GM23338 (cell line): Measurements from ENCODE around the gene COMMD8.

Experiments used
- CREB1 ChIP-seq: fragments of 250-450 bp; sonication (Bioruptor Pico); IDR thresholded peaks from 2 replicates; pipeline ENCODE4 v1.5.0; 2020; ENCODE audit warnings: low read depth, mild to moderate bottlenecking, moderate library complexity
- CTCF ChIP-seq, 2 experiments: fragments of 200-600 bp in 1 of 2; sonication (generic) in 1 of 2; conservative IDR thresholded peaks; 2 replicates each; pipeline versions ENCODE4 v1.5.1 to v1.6.1; 2016 to 2017; ENCODE audit warnings: antibody characterized with exemption in 2 of 2, low read depth in 2 of 2, mild to moderate bottlenecking in 2 of 2, moderate library complexity in 1 of 2
- ETS1 ChIP-seq: IDR thresholded peaks from 2 replicates; pipeline ENCODE4 v1.6.1; 2016; ENCODE audit warnings: antibody characterized with exemption
- EZH2phosphoT487 ChIP-seq: fragments of 200-600 bp; sonication (generic); IDR thresholded peaks from one replicate; pipeline ENCODE4 v1.8.1; 2018; ENCODE audit warnings: antibody characterized with exemption; ENCODE audit not compliant: unreplicated experiment
- POLR2AphosphoS5 ChIP-seq: IDR thresholded peaks from 2 replicates; pipeline ENCODE4 v1.6.1; 2016; ENCODE audit warnings: antibody characterized with exemption, low read depth
- REST ChIP-seq: IDR thresholded peaks from one replicate; pipeline ENCODE4 v1.6.1; 2018; ENCODE audit warnings: antibody characterized with exemption; ENCODE audit not compliant: unreplicated experiment
- STAT1 ChIP-seq: IDR thresholded peaks from one replicate; pipeline ENCODE4 v1.6.1; 2016; ENCODE audit warnings: antibody characterized with exemption; ENCODE audit not compliant: unreplicated experiment

GRCh38 chr4:47505147-47505546 lies 41.6 kb upstream of the COMMD8 start:
- TF ChIP-seq CTCF (conservative IDR thresholded peaks at IDR 0.05; ENCODE audit: low read depth in 2 of 2) (no peak), POLR2AphosphoS5 (no peak), REST (no peak), EZH2phosphoT487 (no peak), STAT1 (no peak), ETS1 (no peak), CREB1 (CRISPR knock-in tag) (no peak)
